ENCODE data around the gene SLC1A7.

The SLC1A7 gene

DNA sequence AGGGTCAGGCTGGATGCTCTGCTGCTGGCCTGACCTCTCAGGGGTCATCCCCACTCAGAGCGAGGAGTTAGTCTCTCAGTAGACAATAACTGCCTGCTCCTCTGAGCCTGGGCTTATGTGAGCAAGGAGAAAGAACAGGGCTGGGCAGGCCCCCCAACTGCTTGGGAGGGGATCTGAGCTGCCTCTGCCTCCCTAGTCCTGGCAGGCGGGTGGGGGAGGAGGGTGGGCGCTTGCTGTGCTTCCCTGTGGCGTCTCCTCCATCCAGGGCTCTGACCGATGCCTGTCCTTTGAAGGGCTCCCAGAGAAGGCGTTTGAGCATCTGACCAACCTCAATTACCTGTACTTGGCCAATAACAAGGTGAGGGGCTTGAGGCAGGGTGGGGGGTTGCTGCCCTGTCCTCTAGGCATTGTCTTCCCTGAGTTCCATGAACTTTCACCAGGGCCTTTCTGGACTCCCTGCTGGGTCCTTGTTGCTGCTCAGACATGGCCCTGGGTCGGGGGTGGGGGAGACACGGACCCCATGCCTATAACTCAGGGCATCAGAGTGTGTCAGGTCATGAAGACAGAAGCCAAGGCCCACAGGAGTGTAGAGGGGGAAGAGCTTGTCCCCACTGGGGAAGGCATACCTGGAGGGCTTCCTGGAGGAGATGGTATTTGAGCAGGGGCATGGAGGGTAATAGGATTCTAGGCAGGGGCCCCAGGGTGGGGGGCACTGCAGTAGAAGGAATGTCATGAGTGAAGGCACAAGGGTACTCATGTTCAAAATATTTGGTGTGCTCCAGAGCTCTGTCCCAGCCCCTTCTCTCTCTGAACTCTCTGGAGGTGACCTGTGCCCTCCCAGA, 67.9 kb downstream of the SLC1A7 start:
- no peak for DNase-seq

DNA sequence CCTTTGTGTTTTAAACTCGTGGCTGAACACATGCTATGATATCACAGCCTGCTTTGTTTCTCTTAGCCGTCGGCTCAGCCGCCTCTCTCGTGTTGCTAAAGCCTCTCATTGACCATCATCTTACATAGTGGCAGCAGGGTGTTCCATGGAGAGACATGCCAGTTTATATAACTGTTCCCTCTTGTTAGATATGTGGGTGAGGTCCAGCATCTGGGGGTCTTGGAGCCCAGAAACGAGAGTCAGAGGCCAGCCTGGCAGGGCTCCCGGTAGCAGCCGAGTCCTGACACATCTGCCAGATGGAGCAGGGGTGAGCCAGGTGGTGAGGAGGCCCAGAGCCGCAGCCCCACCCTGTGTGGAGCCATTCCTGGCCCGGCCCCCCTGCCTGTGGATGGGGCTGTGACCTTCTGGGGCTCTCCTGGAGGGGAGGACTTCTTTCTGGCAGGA, 68.5 kb downstream of the SLC1A7 start:
- no peak for DNase-seq

DNA sequence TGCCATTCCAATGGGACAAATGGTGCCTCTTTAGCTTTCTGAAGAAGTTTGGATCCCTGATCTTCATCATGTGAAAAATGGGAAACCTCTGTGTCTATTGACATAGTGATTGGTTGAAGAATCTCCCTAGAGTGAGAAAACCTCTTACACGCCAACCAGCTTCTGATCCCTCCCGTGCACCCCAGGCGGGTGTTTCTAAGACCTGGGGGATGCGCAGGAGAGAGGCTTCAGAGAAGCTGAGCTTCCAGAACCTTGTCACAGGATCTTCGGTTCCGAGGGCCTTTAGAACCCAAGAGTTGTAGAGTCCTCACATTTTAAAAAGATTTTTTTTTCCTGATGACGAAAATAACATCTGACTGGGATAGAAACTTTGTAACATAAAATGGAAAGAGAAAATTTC, 69.2 kb downstream of the SLC1A7 start:
- no peak for DNase-seq

DNA sequence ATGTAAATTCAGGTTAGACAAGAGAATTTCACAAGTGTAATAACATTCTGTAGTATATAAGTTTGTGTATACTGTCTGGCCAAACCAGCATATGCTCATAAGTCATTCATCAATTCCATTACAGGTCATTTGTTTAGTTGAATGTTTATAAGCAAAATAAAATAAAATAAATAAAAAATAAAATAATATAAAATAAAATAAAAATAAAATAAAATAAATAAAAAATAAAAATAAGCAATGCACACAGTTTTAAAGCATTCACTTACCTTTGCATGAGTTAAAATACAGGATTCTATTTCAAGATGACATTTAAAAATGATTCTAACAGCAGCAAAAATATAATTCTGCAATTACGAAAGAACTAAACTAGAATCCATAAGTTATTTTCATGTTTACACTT, 70.5 kb downstream of the SLC1A7 start:
- DNase-seq: no peak

DNA sequence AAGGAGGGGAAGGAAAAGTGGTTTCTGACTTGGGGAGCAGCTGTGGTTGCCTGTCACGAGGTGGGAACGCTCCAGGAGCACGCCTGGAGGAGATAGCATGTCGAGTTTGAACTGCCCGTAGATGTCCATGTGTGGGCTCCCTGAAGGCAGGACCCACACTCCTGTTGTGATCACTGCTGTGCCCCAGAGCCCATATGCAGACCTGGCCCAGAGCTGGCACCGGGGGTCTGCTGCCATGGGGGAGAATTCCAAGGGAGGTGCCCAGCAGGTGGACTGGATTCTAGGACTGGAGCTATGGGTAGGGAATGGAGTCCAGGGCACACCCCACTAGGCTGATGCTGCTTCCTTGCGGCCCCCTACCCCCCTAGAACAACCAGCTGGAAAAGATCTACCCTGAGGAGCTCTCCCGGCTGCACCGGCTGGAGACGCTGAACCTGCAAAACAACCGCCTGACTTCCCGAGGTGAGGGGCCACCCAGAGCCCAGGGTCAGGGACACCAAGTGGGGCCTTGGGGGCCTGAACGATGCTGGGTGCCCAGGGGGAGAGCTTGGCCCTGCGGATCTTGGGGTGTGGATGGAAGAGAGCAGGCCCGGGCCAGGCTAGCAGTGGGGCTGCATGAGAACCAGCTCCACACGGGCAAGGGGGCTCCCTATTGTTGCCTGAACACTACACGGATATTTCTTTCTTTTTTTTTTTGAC, 71.1 kb downstream of the SLC1A7 start:
- DNase-seq: no peak

DNA sequence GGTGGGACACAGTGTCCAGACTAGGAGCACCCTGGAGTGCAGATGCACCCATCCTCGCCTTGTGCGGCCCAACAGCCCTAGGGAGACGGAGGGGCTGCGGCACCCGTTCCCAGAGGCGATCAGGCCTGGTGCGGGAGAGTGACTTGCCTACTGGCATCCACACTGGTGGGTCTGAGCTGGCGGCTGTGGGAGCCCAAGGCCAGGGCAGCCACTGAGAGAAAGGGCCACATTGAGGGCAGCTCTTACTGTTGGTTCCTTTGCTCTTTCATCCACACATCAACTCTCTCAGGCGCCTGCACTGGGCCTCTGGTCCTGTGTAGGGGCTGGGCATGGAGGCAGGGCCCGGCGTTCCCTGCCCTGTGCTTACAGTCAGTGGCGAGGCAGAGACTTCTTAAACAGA, 71.8 kb downstream of the SLC1A7 start:
- DNase-seq: no peak

DNA sequence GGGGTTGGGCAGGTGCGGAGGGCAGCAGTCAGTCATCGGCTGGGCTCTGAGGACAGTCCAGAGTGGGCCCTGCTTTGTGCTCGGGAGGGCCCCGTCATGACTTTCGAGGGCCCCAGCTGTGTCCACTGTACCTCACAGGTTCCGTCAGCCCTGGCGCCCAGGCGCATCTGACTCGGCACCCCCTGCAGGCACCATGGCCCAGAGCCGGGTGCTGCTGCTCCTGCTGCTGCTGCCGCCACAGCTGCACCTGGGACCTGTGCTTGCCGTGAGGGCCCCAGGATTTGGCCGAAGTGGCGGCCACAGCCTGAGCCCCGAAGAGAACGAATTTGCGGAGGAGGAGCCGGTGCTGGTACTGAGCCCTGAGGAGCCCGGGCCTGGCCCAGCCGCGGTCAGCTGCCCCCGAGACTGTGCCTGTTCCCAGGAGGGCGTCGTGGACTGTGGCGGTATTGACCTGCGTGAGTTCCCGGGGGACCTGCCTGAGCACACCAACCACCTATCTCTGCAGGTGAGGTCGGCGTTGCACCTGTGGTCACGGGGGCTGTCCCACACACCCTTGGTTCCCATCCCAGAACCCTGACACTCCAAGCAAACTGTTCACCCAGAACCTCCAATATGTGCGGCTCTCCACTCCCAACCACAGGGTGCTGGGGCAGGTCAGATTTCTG, 72.6 kb downstream of the SLC1A7 start:
- DNase-seq: no peak

DNA sequence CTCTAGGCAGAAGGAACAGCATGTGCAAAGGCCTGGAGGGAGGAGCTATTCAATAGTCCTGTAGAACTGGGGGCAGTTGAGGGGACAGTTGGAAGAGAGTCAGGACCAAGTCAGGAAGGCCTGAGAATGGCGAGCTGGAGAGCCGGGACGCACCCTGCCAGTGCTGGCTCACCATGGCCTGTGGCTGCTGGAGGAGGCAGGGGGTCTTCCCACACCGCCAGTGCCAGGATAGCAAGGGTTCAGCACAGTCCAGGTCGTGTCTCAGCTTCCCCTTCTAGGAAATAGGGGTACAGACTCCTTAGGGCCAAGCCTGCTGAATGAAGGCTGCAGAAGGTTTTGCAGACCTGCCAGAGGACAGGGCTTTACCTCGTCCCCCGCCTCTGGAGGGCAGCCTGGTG, 73.2 kb downstream of the SLC1A7 start:
- DNase-seq: no peak

DNA sequence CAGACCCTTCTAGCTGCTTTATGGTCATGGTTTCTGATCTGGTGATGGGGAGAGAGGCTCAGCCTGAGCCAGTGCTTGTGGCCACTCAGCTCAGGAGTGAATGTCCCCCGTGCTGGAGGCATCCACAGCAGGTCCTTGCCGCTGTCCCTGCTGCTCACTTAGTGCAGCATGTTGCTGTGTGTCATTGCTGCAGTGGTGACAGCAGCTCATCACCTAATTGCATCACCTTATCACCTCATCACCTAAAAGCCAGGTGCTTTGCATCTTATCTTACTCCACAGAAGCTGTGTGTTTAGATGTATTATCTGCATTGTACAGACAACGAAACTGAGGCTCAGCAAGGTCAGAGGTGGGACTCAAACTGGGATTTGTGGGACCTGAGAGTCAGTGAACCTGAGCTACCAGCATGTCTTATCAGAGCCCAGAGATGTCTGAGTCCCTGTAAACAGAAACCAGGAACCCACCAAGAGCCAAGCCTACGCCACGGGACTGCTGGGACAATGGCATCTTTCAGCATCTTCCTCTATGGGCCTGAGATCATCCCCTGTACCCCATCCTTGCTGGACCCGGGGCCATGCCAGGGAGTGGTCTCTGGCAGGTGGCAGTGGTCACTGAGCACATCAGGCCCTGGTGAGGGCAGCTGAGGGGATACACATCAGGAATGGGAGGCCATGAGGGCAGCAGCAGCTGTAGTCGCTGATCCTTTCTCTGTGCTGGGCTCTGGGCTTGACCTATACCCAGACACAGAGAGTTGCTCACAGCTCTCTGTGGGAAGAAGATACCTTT, 73.9 kb downstream of the SLC1A7 start:
- DNase-seq: no peak

DNA sequence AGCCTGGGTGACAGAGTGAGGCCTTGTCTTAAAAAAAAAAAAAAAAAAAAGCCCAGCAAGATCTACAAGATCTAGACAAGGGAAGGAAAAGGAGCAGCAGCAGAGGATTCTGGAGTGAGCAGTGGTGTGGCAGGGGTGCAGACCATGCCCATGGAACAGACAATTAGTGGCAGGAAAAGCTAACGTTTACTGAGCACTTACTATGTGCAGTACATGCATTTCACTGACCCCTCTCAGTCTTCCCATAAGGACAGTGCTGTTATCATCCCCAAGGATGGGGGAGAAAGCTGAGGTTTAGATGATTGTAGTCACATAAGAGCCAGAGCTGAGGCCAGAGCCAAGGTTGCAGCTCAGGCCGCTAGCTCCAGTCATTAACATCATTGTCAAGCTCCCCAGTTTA, 74.6 kb downstream of the SLC1A7 start:
- DNase-seq: no peak

DNA sequence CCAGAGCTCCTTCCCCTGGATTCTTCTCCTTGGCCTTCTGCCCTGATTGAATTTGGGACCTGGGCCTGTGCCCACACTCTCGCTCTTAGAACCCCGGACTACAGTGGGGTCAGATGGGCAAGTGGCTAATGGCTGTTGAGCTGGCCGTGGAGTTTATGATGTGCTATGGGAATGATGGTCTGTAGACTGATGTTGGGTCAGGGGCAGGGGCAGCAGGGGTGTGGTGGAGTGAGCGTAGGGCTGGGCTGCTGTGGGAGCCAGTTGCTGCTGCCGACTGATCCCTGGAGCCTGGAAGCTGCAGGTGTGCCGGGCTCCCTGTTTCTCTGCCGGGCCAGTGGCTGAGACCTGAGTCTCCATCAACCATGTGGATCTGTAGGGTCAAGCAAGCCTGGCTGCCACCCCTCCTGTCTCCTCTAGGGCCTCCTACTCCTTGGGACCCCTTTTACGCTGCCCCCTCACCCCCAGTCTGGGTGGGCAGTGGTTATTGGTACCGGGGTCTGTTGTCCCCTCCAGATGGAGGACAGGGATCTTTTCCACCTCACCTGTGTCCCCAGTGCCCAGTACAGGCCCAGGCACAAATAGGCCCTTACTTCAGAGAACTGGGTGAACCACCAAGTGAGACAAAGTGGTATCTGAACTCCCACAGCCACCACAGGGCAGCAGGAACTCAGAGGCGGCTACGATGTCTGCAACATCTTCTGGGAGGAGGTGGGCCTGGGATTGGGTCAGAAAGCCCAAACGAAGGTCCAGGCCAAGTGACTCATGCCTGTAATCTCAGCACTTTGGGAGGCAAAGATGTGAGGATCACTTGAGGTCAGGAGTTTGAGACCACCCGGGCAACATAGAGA, 75.3 kb downstream of the SLC1A7 start:
- no peak for DNase-seq

DNA sequence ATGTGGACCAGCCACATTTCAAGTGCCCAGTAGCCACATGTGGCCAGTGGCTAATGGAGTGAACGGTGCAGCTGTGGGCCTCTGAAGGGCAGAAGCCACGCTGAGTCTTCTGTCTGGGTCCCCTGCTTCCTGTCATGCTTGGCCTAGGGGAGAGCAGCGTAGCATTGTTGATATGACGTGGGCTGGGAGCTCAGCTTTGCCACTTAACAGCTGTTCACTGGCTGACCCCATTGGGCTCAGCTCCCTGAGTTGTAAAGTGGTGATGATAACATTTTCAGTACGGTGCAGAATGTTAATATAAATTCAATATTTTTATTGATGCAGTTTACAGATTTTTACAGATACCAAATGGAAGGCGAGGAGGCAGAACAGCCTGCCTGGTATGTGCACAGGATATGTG, 76.0 kb downstream of the SLC1A7 start:
- DNase-seq: no peak

DNA sequence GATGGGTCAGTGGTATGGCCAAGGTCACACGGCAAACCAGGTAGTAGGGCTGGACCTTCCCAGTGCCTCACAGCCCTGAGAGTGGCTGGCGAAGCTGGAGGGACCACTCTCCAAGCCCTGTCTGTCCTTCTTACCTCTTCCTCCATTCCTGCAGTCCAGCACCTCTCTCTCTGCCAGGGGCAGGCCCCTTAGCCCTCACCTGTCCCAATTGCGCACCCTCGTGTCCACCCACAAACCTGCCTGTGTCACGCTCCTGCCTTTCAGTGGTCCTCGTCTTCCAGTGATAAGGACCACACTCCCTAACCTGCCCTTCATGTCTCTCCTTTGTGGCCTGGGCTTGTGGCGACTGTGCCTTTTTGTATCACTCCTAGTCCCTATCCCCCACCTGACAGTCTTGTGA, 77.0 kb downstream of the SLC1A7 start:
- DNase-seq: no peak

DNA sequence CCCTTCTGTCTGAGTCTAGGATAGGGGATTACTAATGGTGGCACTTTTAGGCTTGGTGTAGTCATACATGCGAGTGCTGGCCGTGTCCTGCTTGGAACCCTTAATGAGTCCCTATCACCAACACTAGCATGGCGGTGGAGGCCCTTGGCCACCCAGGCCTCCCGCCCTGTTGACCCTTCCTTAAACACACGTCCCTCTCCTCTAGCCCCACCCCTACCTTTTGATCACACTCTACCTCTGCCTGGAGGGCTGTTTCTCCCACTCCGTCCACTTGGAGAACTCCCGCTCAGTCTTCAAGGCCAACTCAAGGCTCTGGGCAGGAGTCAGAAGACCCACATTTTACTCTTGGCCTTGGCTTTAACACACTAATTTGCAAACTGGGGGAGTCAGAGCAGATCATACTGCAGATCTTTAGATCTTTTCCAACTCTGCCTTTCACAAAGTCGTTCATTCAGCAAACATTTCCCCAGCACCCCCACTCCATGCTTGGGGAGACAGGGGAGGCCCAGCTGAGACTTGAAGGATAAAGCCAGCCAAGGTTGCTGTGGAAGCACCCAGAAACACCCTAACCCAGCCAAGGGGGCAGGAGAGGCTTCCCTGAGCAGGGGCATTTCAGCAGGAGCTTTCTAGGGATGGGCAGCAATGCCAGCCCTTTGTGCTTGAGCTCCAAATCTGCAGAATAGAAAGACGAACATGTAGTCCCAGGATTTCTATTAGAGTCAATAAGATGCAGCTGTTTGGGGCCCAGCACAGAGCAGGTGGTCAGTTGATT, 78.5 kb downstream of the SLC1A7 start:
- DNase-seq: no peak

DNA sequence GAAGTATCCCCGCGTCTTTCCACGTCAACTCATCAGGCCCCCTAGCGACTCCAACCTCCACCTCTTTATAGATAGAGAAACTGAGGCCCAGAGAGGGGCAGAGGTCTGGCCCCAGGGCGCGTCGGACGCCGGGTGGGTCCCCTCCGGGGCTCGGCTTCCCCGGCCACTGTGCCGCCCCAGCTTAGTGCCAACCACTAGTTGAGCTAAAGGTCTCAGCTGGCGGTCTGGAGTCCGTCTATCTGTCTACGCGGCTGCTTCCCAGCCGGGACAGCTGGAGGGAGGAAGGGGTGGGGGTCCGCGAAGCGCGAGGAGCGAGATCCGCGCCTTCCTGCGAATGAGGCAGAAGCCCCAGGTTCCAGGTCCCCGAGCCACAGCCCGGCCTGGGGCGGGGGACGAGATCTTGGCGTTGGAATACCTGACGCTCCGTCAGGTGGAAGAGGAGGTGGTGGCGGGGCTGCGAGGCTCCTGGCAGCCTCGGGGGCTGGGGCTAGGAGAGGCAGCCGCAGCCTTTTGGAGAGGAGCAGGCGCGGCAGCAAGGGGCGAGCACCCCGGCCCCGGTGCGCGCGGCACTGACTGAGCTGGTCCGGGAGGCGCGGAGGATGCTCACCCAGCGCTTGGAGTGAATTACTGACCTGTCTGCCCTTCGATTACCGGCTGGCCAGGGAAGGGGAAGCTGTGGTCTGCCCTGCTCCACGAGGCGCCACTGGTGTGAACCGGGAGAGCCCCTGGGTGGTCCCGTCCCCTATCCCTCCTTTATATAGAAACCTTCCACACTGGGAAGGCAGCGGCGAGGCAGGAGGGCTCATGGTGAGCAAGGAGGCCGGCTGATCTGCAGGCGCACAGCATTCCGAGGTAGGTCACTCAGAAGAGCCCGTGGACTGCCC, 79.5 kb downstream of the SLC1A7 start:
- DNase-seq: no peak

DNA sequence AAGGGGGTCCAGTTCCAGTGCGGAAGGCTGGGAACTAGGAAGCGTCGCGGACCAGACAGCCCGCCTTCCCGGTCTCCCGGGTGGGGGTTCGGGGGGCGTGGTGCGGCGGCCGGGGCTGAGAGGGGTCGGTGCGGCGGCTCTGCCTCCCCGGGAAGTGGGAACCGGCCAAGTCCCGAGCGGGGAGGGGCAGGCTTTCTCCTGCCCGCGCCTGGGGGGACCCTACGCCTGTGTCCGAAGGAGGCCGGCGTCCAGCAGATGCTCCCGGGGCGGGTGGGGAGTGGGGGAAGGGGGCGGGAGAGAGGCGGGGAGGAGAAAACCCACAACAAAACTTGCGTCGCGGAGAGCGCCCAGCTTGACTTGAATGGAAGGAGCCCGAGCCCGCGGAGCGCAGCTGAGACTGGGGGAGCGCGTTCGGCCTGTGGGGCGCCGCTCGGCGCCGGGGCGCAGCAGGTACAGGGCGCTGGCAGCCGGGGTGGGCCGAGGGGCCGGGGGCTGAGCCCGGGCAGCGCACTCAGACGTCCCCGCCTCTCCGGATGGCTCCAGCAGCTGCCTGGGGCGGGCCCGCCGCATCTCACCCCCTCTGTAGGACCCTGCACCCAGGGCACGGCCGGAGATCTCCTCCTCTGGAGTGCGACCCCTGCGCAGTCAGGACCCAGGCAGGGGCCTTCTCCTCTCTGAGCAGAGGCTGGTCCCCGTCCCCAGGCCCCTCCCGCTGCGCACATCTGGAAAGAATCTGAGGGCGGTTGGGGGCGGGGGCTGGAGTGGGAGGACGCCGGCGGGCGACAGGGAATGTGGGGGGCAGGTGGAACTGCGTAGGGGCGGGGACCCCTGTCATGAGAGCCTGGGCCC, 80.4 kb downstream of the SLC1A7 start, which contains the start of gene PODN:
TSS of gene PODN (plus strand) at position 355 of the 849 bp plus-strand sequence. CDS start 7,643 bp downstream, outside the sequence.
- no peak for DNase-seq

DNA sequence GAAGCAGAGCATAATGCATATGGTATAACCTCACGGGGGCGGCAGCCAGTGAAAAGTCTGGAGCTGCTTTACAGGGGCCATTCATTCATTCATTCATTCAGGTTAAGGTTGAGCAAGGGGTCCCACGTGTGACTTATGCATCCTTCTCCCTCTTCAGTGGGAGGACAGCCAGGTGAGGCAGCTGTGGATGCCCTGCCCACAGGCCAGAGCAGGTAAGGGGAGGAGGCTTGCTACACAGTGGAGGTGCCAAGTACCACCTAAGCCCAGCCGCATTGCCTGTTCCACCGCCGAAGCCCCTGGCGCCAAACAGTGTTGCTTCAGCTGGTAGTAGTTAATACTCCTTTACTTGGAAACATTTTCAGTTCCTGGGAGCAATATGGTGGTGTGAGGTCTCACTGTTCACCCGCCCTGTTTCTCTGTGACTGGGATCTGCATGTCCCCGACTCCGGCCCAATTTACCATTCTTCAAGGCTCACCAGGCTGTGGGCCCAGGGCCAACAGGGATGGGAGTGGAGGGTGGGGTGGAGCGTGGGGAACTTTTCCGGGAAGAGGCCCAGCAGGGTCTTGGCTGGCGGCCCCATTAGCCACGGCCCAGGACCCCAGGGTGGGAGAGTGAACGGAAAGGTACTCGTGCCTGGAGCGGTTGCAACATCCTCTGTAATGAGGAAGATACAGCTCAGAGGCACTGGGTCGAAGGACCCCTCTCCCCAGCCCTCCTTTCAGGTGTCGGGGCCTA, 81.1 kb downstream of the SLC1A7 start:
- DNase-seq: no peak

DNA sequence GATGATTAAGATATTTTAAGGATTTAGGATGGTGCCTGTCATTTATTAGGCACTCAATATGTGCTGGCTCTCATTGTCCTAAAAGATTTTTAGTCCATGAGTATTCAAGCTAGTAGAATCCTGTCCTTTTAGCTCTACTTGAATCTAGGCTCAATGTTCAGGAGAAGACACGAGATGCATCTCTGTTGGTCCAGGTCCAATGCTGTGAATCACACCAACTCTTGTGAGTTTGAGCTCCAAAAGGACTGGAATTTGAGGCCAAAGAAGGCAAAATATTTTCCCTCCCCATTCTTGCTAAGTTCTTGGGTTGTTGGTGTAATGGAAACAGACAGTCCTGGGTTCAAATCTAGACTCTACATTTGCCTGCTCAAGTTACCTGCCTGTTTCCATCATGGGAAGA, 81.9 kb downstream of the SLC1A7 start:
- no peak for DNase-seq
